Thymus (tissue), 2 donors: ENCODE results near the gene TTC33. TPM values are rescaled to one million over a fixed set of nuclear protein-coding genes. Genes with fewer than 3 reads are reported as not detected.

Experiments
- polyA plus RNA-seq: library from polyadenylated mRNA; stranded (reverse); fragments of 200-250 nt; gene quantifications from one replicate; pipeline ENCODE4 v1.2.3, GENCODE V29; 2013
- total RNA-seq: library from RNA; stranded (reverse); fragments of 120-200 nt; gene quantifications from one replicate; pipeline ENCODE4 v1.2.4, GENCODE V29; 2013
- donor health status: healthy.

The TTC33 gene
- total and polyA plus RNA-seq, 2 donors = 13.4 to 34.5 TPM

Other genes with a start within 250 kb of the TTC33 start
- gene PTGER4, start 76.0 kb downstream of the TTC33 start, total RNA-seq = 22.8 TPM
- 25.2 TPM for gene PTGER4, start 76.0 kb downstream of the TTC33 start, polyA plus RNA-seq
- gene PRKAA1, start 42.4 kb upstream of the TTC33 start, total RNA-seq = 43.5 TPM
- gene PRKAA1, start 42.4 kb upstream of the TTC33 start, polyA plus RNA-seq = 31.6 TPM
- gene RPL37, start 79.3 kb upstream of the TTC33 start, total RNA-seq = 2,843 TPM
- gene RPL37, start 79.3 kb upstream of the TTC33 start, polyA plus RNA-seq = 3,080 TPM
- gene CARD6, start 85.4 kb upstream of the TTC33 start, total RNA-seq = 3.4 TPM
- gene CARD6, start 85.4 kb upstream of the TTC33 start, polyA plus RNA-seq = 2.6 TPM
- 17.2 TPM for gene C7, start 153.5 kb upstream of the TTC33 start, total RNA-seq
- gene C7, start 153.5 kb upstream of the TTC33 start, polyA plus RNA-seq = 31.0 TPM